ENCODE measurements around the gene MACROH2A2. TPM values are rescaled to one million over a fixed set of nuclear protein-coding genes. Genes with fewer than 3 reads are reported as not detected.
A peak's percentile ranks its signal among the peaks of the same experiment; 100 is the strongest.
"Not testable (repeated sequence)": the region's sequence is repeated elsewhere in the genome, so short reads cannot be mapped to it uniquely, and the experiment has no call there.

MACROH2A2 gene
- total RNA-seq, 1 donor = 1.2 TPM

DNA sequence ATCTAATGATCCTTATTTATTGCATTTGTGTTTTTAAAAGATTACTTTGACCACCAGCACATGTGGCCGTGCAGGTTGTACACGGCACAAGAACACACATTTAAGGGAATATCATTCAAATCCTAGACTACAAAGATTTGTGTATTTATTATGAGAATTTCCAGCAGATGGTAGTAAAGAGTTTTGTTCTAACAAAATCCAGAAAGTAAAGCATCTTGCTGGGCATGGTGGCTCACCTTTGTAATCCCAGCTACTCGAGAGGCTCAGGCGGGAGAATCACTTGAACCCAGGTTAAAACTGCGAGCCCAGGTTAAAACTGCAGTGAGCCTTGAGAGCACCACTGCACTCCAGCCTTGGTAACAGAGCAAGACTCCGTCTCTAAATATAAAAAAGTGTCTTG, 31.5 kb downstream of the MACROH2A2 start:
- H3K9me3 ChIP-seq (ENCODE audit: low read depth, low read length) = no peaks in the 10 kb centered on the region
- no peaks in the 10 kb centered on the region for H3K4me1 ChIP-seq (ENCODE audit: insufficient read depth, low read length)

DNA sequence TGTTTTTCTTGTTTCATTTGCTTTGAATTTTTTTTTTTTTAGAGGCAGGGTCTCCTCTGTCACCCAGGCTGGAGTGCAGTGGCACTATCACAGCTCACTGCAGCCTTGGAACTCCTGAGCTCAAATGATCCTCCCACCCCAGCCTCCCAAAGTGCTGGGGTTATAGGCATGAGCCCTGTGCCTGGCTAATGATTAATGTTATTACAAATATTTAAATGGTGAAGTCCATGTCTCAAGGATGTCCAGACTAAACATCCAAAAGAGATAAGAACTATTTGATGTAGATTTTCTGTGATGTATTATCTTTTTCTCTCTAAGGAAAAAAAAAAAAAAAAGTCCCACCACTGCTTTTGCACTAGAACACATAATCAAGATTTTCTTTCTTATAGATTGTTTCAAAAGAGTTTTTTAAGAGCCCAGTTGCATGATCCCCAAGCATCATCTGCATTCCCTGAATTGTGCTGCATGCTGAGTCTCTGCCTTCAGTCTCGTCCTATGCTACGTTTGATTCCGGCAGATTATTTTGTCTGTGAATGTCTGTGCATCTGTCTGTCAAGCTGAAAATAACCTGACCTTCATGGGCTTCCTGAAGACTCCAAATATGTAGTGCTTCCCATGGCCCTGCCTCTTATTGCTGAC, 33.4 kb downstream of the MACROH2A2 start:
- Histone ChIP-seq H3K27me3 (ENCODE audit: insufficient read depth, low read length) (no peaks in the 10 kb centered on the region), H3K4me3 (ENCODE audit: low read length) (no peak overlapping the region), H3K9me3 (ENCODE audit: low read depth, low read length) (no peaks in the 10 kb centered on the region), H3K4me1 (ENCODE audit: insufficient read depth, low read length) (no peaks in the 10 kb centered on the region)

More for the DNA sequence above, 31.5 kb downstream of the MACROH2A2 start:
- Histone ChIP-seq H3K4me3 (ENCODE audit: low read length) (no peak overlapping the region), H3K27me3 (ENCODE audit: insufficient read depth, low read length) (no peaks in the 10 kb centered on the region)

DNA sequence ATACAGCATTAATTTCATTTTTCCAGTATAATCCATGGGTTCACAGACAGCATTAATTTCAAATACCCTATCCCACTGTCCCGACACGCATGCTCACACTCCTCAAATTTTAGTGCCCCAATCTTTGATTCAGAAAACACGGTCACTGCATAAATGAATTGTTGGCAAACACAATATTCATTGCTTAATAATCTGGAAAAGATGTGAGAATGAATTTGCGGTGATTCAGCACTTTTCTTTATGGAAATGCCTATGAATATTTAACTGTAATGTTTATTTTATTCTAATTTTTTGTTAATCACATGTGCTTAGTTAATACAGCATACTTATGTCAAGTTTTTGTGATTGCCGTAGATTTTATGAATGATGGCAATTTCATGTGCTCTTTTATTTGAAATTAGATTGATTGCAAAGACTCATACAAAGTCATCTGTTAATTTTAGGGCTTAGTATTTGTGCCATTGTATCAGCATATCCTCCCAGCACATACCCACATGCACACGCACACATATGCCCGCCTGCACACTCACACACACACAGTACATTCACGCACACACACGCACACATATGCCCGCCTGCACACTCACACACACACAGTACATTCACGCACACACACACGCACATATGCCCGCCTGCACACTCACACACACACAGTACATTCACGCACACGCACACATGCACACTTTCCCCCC, 35.1 kb downstream of the MACROH2A2 start:
- Histone ChIP-seq H3K9me3 (ENCODE audit: low read depth, low read length) (no peaks in the 10 kb centered on the region), H3K4me1 (ENCODE audit: insufficient read depth, low read length) (peaks cover 9% of the 10 kb centered on the region), H3K27me3 (ENCODE audit: insufficient read depth, low read length) (no peaks in the 10 kb centered on the region), H3K4me3 (ENCODE audit: low read length) (no peak overlapping the region)

DNA sequence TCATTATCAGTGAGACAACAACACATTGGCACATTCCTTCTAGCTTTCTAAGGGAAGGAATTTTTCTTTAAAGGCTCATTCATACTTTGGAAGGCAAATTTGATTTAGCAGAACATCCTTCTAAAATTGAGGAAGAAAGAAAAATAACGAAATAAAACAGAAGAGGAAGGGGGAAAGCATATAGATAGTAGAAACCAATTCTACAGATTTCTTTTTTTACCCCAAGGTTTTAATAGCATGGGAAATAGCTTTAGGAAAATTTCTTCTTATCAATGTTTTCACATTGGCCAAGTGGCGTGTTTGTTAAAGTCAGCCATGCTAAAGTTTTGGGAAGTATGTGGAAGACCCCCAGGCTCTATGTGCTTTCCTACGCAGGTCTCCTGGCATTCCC, 35.7 kb downstream of the MACROH2A2 start:
- no peaks in the 10 kb centered on the region for H3K27me3 ChIP-seq (ENCODE audit: insufficient read depth, low read length)

DNA sequence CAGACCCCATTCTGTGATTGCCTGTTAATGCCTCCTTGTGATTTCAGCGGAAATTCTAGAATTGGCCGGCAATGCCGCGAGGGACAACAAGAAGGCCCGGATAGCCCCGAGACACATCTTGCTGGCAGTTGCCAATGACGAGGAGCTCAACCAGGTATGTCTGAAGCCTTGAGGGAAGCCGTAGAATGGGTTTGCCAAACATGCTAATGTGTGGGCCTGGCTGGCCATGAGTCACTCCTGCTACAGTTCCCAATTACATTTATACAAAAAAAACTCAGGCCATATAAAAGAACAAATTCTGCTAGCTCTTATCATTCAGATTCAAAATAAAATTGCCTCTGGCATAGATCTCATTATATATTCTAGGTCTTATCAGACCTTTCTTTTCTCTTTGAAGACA, 37.4 kb downstream of the MACROH2A2 start:
- no peak overlapping the region for H3K4me3 ChIP-seq (ENCODE audit: low read length)
- no peaks in the 10 kb centered on the region for H3K27me3 ChIP-seq (ENCODE audit: insufficient read depth, low read length)
- H3K4me1 ChIP-seq (ENCODE audit: insufficient read depth, low read length) = peaks cover 19% of the 10 kb centered on the region

More for the DNA sequence above, 35.7 kb downstream of the MACROH2A2 start:
- Histone ChIP-seq H3K4me3 (ENCODE audit: low read length) (no peak overlapping the region), H3K4me1 (ENCODE audit: insufficient read depth, low read length) (peaks cover 15% of the 10 kb centered on the region), H3K9me3 (ENCODE audit: low read depth, low read length) (no peaks in the 10 kb centered on the region)

DNA sequence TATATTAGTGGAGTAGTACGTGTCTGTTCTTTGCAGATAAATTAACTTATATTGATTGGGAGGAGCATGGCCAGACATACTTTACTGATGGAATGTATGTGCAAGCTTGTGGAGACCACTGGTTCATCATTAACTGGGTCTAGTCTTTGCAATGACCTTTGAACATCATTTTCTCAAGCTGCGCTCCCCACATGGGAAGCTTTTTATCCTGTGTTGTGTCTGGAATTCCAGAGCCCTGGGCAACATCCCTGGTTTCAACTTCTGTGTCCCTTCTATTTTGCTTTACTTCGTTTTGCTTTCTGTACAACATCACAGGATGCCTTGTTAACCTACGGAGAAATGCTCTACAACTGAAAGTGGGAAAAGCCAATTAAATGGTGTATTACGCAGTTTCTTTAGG, 38.3 kb downstream of the MACROH2A2 start:
- H3K27me3 ChIP-seq (ENCODE audit: insufficient read depth, low read length) = no peaks in the 10 kb centered on the region
- H3K4me3 ChIP-seq (ENCODE audit: low read length) = no peak overlapping the region
- H3K4me1 ChIP-seq (ENCODE audit: insufficient read depth, low read length) = peaks cover 19% of the 10 kb centered on the region
- no peaks in the 10 kb centered on the region for H3K9me3 ChIP-seq (ENCODE audit: low read depth, low read length)

More for the DNA sequence above, 37.4 kb downstream of the MACROH2A2 start:
- no peaks in the 10 kb centered on the region for H3K9me3 ChIP-seq (ENCODE audit: low read depth, low read length)

DNA sequence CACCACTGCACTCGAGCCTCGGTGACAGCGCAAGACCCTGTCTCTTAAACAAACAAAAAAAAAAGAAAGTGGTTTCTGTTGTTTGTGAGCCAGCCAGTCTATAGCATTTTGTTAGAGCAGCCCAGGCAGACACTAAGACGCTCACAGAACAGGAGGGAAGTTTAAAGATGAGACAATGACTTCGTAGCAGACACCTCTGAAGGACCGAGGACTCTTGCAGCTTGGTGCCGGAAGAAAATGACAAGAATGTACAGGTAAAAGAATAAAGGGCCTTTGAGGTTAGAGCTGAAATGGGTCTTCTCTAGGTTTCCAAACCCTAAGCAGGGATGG, 39.7 kb downstream of the MACROH2A2 start:
- Histone ChIP-seq H3K9me3 (ENCODE audit: low read depth, low read length) (no peaks in the 10 kb centered on the region), H3K4me1 (ENCODE audit: insufficient read depth, low read length) (peaks cover 19% of the 10 kb centered on the region), H3K4me3 (ENCODE audit: low read length) (peak overlapping the region; percentile 26), H3K27me3 (ENCODE audit: insufficient read depth, low read length) (no peaks in the 10 kb centered on the region)

DNA sequence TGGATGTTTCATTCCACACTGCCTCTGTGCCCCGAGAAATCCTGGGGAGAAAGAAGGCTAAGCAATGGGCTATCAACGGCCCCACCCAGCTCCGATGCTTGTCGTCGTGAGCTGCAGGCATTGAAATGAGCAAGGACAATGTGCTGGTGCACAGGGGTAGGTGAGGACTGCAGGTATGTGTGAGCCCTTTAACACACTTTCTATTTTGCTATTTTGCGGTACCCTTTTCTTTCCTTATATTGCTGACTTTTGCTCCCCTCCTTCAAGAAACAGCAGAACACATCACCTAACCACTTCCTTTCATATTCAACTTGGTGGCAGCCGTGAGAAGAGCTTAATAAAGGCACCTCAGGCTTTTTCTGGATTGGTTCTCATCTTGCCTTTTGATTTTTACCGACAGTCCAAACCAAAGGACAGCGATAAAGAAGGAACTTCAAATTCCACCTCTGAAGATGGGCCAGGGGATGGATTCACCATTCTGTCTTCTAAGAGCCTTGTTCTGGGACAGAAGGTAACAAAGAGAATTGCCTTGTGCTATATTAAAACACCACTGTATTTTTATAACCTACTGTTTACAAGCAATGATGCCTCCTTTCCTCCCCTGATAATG, 40.8 kb downstream of the MACROH2A2 start:
- Histone ChIP-seq H3K27me3 (ENCODE audit: insufficient read depth, low read length) (no peaks in the 10 kb centered on the region), H3K4me3 (ENCODE audit: low read length) (peak overlapping the region; percentile 27), H3K9me3 (ENCODE audit: low read depth, low read length) (no peaks in the 10 kb centered on the region), H3K4me1 (ENCODE audit: insufficient read depth, low read length) (peaks cover 19% of the 10 kb centered on the region)

DNA sequence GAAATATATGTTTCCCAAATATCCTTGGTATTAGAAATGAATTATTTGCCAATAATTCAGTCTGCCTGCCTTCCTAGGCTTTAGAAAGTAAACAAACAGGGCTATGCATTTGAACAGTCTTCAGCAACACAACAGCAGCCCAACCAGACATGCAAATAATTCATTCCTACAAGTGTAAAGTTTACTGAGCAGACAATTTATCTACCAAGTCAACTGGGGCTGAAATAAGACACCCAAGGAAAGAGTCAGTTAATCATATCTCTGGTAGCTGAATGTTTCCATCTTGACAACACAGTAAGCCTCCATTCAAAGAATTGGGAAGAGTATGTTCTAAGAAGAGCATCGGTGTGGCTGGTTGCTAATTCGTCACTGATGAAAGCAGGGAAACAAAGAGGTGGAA, 41.6 kb downstream of the MACROH2A2 start:
- H3K27me3 ChIP-seq (ENCODE audit: insufficient read depth, low read length) = no peaks in the 10 kb centered on the region
- H3K9me3 ChIP-seq (ENCODE audit: low read depth, low read length) = no peaks in the 10 kb centered on the region
- H3K4me3 ChIP-seq (ENCODE audit: low read length) = no peak overlapping the region
- H3K4me1 ChIP-seq (ENCODE audit: insufficient read depth, low read length) = peaks cover 19% of the 10 kb centered on the region

DNA sequence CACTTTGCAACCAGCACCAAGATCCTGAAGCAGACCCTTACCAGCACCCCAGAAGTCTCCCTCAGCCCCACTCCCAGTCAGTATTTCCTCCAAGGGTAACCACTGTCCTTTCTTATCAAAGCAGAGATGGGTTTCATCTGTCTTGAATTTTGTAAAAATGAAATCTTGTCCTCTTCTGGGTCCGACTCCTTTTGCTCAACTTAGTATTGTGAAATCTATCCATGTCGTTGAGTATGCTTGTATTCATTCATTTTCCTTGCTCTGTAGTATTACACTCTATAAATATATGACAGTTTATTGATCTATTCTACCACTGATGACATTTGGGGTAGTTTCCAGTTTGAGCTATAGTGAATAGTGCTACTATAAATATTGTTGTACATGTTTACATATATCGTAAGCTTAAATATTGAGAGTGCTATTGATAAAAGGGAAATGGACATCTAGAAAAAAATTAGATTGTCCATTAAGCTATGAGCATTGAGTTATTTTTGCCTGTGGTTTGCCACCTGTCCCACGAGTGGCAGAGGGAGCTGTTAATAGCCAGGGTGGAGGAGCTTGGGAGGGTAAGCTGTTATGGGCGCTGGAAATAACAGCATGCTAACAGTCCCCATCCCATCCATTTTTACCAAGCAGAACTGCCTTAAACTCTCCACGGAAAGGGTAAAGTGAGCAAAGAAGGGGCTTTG, 43.5 kb downstream of the MACROH2A2 start:
- Histone ChIP-seq H3K4me1 (ENCODE audit: insufficient read depth, low read length) (peaks cover 19% of the 10 kb centered on the region), H3K27me3 (ENCODE audit: insufficient read depth, low read length) (no peaks in the 10 kb centered on the region), H3K9me3 (ENCODE audit: low read depth, low read length) (no peaks in the 10 kb centered on the region), H3K4me3 (ENCODE audit: low read length) (no peak overlapping the region)

DNA sequence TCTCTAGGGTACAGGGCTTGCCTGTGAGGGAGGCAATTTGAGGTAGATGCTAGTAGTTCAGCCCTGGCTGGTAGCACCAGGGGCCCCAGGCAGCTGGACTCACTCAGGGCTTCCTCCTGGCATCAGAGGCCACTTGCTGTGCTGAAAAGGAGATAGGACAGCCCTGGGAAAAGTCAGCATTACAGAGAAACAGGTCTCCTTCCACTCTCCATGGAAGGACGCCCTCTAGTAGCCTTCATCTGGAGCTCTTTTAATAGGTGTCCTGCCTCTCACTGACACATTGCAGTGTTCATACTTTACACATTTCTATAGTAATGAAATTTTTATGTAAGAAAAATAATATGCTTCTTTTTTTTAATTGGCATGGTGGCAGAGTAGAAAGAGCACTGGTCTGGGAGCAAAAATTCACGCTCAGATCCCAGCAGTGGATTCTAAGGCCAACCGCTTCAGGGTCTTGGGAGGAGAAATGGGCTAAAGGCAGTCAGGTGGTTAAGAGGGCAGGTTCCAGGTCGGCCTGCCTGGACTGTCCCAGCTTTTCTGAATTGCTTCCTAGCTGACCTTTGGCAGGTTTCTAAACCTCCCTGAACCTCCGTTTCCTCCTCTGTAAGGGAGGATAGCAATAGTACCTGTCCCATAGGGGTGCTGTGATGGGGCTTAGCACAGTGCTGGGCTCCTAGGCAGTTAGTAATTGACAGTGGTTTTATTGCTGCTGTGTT, 44.2 kb downstream of the MACROH2A2 start:
- no peaks in the 10 kb centered on the region for H3K9me3 ChIP-seq (ENCODE audit: low read depth, low read length)
- H3K27me3 ChIP-seq (ENCODE audit: insufficient read depth, low read length) = no peaks in the 10 kb centered on the region
- no peak overlapping the region for H3K4me3 ChIP-seq (ENCODE audit: low read length)
- peaks cover 16% of the 10 kb centered on the region for H3K4me1 ChIP-seq (ENCODE audit: insufficient read depth, low read length)

DNA sequence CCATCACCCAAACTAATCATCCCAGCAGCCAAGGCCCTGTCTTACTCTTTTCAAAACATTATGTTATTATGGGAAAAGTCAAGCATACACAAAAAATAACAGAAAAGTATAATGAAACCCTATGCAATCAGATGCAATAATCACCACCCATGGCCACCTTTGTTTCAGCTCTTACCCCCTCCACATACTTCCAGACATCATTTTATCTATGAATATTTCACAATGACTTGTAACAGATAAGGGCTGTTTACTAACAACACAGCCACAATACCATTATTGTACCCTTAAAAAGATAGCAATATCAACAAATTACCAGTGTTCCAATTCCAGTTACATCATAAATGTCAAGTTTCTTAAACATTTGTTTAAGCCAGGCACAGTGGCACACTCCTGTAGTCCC, 44.8 kb downstream of the MACROH2A2 start:
- H3K9me3 ChIP-seq (ENCODE audit: low read depth, low read length) = no peaks in the 10 kb centered on the region
- no peak overlapping the region for H3K4me3 ChIP-seq (ENCODE audit: low read length)
- peaks cover 13% of the 10 kb centered on the region for H3K4me1 ChIP-seq (ENCODE audit: insufficient read depth, low read length)
- no peaks in the 10 kb centered on the region for H3K27me3 ChIP-seq (ENCODE audit: insufficient read depth, low read length)

DNA sequence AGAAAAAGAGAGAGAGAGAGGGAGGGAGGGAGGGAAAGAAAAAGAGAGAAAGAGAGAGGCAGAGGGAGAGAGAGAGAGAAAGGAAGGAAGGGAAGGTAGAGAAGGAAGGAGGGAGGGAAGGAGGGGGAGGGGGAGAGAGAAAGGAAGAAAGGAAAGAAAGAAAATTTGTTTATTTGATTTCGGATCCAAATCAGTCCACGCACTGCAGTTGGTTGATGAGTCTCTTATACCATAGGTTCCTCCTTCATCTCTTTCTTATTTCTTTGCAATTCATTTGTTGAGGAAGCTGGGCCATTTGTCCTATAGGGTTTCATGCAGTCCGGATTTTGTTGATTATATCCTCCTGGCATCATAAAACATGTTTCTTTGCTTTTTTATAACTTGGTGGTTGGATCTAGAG, 45.6 kb downstream of the MACROH2A2 start:
- no peaks in the 10 kb centered on the region for H3K9me3 ChIP-seq (ENCODE audit: low read depth, low read length)
- no peak overlapping the region for H3K4me3 ChIP-seq (ENCODE audit: low read length)
- H3K4me1 ChIP-seq (ENCODE audit: insufficient read depth, low read length) = peaks cover 5% of the 10 kb centered on the region
- H3K27me3 ChIP-seq (ENCODE audit: insufficient read depth, low read length) = no peaks in the 10 kb centered on the region

DNA sequence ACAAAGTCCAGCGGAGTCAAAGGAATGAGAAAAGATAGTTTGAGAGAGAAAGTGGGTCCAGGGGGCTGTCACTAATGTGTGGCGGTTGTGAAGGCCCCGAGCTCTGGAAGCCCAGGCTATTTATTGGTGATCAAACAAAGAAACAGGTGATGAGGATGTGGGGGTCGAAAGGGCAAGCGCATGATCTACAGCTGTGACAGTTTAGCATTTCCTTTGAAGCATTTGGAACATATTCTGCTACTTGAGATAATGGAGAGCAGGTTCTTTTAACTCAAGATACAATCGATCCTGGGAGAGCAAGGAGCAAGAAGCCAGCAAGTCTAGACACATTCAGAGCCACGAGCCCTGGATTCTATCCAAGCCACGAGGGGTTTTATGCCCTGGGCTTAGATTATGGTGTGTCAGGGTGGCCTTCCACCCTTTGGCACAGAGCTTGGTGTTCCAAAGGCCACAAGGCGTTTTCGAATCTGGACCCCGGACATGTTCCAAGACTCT, 48.5 kb downstream of the MACROH2A2 start:
- not testable (repeated sequence) for H3K4me3 ChIP-seq (ENCODE audit: low read length); H3K9me3 ChIP-seq (ENCODE audit: low read depth, low read length); H3K4me1 ChIP-seq (ENCODE audit: insufficient read depth, low read length); H3K27me3 ChIP-seq (ENCODE audit: insufficient read depth, low read length)

DNA sequence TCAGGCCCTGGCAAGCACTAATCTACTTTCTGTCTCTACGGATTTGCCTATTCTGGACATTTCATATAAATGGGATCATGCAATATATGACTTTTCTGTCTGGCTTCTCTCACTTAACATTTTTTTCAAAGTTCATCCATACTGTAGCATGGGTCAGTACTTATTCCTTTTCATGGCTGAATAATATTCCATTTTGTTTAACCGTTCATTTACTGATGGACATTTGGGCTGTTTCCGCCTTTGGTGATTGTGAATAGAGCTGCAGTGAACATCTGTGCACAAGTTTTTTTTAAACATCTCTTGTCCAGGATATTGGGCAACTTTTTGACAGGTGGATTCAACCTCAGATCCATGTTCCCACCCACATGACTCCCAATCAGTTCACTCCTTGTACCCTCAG, 49.0 kb downstream of the MACROH2A2 start:
- no peaks in the 10 kb centered on the region for H3K9me3 ChIP-seq (ENCODE audit: low read depth, low read length)
- H3K4me3 ChIP-seq (ENCODE audit: low read length) = no peak overlapping the region
- H3K27me3 ChIP-seq (ENCODE audit: insufficient read depth, low read length) = no peaks in the 10 kb centered on the region
- H3K4me1 ChIP-seq (ENCODE audit: insufficient read depth, low read length) = no peaks in the 10 kb centered on the region
